CD4-positive, alpha-beta T cell treated with Interleukin-2 at 100 ng/mL for 4 hours (primary cell): ENCODE results near the gene MAGI2.

Experiments
- DNase-seq: peaks from one replicate; pipeline ENCODE4 v3.0.0-alpha.2; 2020; ENCODE audit warnings: low spot score

The MAGI2 gene

DNA sequence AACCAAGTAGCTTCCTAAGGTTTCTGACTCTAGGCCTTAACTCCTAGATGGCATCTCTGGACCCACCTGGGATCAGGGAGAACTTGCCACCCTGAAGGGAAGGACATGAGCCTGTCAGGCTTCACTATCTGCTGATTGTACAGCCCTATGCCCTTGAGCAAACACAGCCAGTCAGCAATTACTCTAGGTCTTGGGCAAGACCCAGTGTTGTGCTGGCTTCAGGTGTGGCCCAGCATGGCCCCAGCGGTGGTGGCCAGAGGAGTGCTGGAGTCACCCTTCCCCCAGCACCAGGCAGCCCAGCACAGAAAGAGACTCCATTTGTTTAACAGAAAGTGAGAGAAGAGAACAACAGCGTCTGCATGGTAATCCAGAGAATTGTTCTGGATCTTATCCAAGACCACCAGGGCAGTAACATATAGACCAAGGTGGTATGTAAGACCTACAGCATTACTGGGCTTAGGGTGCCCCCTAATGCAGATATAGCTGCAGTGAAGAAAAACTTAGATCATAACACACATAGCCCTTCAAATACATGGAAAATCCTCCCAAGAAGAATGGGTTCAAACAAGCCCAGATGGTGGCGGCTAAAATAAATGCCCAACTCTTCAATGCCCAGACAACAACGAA is 207.7 kb downstream of the MAGI2 start:
- no peak for DNase-seq

DNA sequence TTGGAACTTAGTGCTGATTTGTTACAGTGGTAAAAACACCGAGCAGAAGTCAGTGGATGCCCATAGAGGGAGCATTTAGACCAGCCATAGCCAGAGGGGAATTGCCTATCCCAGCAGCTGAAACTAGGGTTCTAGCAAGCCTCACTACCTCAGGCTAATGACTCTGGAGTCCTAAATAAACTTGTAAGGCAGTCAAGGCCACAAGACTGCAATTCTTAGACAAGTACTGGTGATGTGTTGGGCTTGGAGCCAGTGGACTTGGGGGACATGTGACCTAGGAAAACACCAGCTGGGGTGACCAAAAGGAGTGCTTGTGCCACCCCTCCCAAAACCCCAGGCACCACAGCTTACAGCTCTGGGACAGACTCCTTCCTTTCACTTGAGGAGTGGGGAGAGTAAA is 209.0 kb downstream of the MAGI2 start:
- DNase-seq: no peak

DNA sequence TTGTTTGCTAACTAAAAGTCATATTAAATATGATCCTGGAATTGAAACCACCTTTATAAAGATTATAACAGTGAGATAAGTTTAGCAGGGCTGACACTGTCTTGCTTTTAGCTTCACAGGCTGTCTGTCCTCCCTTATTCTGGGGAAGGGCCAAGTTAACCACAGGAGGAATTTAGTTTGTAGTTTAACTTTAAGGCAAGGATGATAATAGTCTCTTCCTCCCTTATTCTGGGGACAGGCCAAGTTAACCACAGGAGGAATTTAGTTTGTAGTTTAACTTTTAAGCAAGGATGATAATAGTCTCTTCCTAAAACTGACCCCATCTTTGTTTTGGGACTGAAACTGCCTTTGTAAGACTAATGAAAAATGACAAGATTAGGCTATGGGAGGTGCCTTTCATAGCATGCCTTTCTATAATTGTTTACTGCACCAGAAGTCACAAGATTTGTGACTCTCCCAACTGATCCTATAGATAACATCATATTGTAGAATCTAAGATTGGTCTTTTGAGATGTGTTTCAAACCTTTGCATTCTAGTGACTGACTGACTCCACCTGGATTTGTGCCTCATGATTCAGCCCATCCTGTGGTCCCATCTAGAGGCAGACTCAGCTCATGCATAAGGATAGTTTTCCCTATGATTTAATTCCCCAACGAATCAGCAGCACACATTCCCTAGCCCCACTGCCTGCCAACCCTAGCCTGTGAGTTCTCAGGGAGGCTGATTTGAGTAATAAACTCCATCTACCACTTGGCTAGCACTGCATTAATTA is 212.0 kb downstream of the MAGI2 start:
- no peak for DNase-seq

DNA sequence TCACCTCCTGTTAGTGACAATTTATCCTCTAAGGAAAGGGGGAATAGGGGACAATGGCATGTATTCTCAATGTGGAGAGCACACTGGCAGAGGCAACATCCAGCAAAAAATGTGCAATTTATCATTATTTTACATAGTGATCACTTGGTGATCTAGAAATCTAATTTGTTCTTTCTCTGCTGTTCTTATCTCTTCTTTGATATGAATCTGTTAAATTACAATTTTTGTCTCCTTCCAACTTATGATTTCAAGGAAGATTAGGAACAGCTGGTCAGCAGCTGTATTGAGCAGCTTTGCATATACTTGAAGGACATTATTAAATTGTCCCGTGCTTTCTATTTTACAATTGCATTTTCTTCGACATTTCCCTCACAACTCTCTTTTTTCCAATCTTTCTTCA is 213.1 kb downstream of the MAGI2 start:
- no peak for DNase-seq

DNA sequence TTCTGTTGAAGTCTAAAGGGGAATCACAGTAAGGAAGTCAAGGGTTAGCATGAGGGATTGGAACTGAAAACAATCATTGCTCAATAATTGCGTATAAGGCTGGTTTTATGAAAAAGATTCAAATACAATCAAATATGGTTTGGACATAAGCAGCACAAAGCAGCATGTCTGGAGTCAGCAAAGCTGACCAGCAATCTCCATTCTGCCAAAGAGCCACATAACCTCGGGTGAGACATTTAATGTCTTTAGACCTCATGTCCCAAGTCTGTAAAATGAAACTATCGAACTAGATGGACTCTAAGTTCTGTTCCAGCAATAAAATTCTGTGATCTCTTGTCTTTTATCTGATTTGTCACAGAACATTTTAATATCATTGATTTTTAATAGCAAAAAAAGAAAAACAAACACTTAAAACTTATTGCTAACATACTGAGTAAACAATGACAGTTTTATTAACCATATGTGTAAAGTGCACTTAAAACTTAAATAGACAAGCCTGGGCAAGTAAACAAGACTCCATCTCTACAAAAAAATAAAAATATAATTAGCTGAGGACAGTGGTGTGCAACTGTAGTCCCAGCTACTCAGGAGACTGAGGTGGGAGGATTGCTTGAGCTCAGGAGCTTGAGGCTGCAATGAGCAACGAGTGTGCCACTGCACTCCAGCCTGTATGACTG is 217.0 kb downstream of the MAGI2 start:
- no peak for DNase-seq

DNA sequence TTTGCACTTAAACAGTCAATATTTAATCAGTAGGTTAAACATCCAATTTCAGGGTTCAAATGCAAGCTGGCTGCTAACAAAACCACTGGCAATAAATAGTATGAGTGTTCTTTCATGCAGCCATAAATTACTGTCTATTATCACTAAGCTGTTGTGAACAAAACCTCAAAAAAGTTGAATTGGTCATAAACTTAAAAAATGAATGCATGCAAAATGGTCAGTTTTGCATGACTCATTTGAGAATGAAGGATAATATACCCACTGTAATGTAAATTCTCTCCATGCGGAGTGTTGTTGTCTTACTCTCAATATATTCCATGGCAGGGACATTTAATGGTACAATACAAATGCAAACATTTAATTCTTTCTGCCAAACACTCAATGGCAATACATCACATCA is 226.4 kb downstream of the MAGI2 start:
- no peak for DNase-seq

DNA sequence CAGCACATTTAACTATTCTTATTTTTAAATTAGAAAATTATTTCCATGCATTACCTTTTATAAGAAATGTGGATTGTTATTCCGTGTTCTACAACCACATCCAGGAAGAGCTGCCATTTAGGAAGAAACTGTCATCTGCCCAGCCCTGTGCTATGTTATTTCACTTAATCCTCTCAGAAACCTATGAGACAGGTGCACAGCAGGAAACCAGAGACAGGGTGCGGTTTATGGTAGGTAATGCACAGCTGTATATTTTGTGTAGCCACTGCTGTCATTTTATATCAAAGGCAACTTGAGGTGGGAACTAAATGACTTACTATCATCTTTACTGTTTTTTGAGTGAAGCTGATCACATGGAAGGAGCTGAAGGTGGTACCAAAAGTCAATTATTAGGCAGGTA is 232.3 kb downstream of the MAGI2 start:
- no peak for DNase-seq

DNA sequence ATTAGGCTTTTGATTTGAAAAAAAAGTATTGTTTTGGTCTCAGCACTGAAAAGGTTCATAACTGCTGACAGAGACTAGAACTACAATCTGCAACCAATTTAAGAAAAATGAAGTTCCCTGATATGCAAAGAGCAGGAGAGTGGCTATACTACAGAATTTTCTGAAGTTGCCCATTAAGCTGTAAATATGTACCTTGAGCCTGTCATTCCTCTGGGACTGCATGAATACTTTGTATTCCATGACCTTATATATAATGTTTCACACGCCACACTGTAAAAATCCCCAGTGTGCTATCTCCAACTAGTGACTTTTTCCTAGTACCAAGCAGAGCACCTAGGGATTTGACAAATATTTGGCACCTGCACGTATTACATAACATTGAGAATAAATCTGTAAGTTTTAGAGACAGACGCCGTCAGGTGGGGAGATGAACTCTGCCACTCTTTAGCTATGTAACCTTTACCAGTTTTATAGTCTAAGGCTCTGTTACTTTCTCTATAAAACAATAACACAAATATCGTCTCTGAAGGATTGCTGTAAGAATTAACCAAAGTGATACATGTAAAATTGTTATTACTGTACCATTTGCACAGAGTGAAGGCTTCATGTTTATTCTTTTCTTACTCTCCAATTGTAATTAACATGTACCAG is 235.4 kb downstream of the MAGI2 start:
- DNase-seq: no peak

DNA sequence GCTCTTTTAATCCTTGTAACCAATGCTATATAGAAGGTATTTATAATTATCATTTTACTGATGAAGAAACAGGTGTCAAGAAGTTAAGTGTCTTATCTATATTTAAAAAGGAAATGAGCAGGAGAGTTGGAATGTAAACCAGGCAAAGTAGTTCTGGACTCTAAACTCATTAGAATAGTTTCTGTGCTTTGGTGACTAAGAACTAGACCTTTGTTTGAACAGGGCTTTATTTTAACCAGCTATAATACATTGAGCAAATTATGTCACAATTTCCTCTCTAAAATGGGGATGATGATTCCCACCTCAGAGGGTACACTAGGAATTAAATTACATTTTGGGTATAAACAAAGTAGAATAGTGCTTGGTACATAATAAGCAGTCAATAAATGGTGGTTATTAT is 236.0 kb downstream of the MAGI2 start:
- DNase-seq: no peak

DNA sequence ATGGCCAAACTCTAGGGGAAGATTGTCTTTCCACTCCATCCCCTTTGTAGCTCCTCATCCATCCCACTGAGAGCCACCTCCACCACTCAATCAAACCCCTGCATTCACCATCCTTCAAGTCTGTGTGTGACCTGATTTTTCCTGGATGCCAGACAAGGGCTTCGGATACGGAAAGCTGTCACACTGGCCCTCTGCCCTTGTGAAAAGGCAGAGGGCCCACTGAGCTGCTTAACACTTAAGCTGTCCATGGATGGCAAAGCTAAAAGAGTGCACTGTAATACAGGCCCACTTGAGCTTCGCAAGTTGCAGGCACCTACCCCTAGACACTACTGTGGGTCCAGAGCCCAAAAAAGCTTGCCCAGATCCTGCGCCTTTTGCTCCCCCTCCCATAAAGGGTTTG is 237.2 kb downstream of the MAGI2 start:
- DNase-seq: no peak

DNA sequence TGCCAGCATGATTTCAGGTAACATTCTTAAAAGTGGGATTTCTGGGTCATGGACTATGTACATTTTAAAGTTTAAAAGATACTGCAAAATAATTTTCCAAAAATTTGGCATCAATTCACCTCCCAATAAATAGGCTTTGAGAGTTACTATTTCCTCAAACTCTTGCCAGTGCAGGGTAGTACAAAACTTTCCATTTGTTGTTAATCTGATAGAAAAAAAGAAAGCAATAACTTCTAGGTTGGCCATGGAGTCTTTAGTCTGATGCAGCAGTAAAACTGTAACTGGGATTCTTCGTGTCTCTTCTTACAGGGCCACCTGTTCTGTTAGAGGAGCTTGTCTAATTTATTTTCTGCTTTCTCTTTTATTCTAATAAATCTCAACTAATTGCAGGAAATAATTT is 241.1 kb downstream of the MAGI2 start:
- no peak for DNase-seq

DNA sequence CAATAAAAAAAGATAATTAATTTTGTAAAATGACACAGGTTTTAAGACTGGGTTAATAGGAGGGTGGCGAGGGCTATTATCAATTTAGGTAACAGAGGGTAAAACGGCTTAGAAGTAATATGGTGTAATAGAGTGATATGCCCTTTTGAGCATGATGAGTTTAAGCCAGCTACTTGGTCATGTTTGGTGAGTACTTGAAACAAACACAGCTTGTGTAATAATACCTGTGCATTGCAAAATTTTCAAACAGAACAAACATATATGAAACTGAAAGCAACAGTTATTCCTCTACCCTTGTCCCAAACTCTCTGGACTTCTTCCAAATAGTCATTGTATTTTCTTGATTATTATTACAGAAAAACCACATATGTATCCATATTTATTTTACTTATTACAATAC is 241.7 kb downstream of the MAGI2 start:
- no peak for DNase-seq

DNA sequence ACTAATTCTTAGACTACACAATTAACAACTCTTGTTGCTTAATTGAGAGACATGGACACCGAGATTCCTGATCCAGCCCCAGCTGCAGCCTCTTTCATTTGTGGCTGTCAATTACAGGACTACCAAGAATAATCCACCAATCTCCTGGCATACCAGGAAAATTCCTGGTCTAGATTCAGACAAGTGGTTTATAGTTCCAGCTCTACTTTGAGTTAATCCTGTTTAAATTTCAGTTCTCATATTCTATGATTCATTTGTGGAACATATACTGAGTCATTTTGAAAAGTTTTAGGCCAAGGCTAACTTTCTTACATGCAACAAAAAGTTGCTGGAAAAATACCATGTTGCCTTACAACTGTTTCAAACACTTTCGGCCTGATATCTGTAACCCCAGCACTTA is 253.5 kb downstream of the MAGI2 start:
- DNase-seq: no peak

DNA sequence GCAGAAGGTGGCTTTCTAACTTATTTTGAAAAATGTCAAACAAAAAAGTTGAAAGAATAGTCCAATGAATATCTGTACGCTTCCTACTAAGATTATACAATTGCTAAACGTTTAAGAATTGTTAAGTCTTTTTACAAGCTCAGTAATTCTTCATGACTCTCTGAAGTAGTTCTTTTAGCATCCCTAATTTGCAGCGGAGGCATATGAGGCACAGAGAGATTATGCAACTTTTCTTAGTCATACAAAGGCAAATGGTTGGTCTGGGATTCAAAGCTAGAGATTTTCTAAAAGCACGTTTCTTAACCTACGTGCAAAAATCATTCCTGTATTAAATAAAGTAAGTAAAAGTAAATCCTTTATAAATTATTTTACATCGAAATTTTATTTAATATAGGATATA is 254.2 kb downstream of the MAGI2 start:
- DNase-seq: no peak

DNA sequence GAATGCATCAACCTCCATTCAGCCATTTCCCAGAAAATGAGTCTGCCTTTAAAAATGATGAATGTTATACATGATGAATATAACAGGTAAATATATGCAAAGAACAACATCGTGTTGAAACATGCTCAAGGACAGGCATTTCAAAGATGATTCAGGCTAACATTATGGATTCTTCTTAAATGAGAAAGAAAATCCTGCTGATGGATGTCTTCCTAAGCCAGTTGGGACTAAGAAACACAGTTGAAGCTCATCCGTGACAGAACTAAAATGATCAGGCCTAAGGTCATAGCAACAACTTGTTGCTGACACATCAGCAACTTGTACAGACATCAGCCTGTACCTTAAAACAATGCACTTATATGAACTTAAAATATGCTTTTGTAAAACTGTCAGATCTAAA is 267.9 kb downstream of the MAGI2 start:
- DNase-seq: no peak

DNA sequence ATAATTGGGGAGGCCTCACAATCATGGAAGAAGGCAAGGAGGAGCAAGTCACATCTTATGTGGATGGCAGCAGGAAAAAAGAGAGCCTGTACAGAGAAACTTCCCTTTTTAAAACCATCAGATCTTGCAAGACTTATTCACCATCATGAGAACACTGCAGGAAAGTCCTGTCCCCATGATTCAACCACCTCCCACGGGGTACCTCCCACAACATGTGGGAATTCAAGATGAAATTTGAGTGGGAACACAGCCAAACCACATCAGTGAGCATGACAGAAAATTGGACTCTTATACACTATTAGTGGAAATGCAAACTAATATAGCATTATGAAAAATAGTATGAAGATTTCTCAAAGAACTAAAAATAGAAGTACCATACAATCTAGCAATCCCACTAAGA is 271.2 kb downstream of the MAGI2 start:
- DNase-seq: no peak

DNA sequence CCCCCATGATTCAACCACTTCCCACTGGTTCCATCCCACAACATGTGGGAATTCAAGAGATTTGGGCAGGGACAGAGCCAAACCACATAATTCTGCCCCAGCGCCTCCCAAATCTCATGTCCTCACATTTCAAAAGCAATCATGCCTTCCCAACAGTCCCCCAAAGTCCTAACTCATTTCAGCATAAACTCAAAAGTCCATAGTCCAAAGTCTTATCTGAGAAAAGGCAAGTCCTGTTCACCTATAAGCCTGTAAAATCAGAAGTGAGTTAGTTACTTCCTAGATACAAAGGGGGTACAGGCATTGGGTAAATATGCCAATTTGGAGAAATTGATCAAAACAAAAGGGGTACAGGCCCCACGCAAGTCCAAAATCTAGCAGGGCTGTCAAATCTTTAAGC is 272.9 kb downstream of the MAGI2 start:
- DNase-seq: no peak

DNA sequence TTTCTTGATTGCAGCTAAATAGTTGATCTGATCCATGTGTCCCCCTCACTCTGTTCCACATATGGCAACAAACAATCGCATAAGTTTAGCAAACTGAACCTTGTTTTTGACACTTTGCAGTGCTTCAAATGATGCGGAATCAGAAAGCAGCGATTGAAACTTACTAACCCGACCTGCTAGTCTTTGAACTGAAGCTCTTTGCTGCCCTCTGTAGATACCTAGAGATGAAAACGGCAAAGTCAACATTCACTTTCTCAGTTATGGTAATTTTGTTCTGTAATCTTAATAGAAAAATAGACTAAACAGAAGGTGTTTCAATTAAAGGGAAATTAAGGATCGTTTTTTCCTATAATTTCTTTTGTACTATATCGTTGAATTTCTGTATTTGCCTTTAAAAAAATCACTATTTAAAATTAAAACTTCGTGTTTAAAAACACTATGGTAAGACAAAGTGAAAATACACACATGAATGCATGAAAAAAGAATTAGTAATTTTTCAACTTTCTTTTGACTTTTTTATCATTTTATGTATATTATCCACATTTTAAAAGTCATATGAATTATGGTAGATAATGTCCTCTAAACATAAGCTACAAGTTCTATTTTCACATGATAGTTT is 276.5 kb downstream of the MAGI2 start:
- DNase-seq: no peak

DNA sequence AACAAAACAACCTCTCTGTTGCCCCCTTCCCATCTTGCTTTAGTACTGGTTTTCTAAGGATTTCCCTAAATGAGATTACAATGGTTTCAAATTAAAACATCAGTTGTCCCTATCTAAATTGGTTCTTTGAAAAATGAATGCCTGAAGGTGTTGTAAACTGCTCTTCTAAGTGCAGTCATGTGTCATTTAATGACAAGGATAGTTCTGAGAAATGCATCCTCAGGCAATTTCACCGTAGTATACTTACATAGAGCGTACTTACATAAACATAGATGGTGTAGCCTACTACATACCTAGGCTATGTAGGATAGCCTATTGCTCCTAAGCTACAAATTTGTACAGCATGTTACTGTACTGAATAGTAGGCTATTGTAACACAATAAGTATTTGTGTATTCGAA is 278.1 kb downstream of the MAGI2 start:
- DNase-seq: no peak

DNA sequence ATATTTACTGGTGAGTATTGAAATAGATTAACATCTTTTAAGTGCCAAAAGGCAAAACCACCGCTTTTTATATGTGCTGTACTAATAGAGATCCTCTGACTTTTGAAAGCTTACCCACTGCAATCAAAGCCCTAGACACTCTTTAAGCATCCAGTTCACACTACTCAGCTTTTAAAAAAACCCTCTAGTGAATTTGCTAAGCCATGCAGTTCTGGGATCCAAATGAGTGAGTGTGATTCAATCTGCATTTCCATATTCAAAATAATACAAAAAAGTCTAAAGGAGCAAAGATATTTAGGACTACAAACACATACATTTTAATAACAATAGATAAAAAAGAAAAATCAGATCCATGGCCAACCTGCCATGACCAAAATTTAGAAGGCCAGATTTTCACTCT is 288.2 kb downstream of the MAGI2 start:
- no peak for DNase-seq

DNA sequence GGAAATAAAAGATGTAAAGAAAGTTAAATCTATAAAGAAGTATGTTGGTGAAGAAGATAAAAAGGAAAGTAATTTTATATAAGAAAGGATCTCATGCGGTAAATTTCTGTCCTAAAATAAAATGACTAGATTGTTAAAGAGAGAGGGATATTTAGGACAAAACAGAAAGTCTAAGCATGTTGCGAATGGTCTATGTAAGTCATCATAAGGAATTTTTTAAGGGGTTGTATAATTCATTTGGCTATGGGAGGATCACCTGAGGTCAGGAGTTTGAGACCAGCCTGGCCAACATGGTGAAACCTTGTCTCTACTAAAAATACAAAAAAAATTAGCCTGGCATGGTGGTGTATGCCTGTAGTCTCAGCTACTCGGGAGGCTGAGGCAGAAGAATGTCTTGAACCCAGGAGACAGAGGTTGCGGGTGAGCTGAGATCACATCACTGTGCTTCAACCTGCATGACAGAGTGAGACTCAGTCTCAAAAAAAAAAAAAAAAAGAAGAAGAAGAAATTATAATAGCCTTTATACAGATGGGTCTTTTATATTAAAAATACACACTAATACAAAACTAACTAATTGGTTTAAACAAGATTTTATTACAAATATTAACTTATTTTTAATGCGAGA is 294.3 kb downstream of the MAGI2 start:
- no peak for DNase-seq

DNA sequence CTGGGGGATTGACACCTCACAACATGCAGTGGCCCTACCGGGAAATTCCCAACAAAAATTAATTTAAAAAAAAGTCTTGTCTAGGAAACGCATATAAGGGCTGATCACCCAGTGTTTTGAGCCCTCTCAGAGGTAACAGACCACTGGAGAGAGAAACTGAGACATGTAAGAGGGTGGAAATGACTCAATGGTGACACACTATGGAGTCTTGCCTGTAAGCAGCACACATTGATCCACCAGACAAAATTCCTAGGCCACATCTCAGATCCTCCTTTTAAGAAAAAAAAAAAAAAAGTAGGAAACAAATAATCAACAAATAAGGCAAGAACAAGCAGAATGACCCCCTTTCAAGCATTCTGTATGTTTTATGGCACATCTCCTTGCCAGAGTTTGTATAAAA is 296.2 kb downstream of the MAGI2 start:
- DNase-seq: no peak
